ENCODE measurements around the gene IFIT3. TPM values are rescaled to one million over a fixed set of nuclear protein-coding genes. Genes with fewer than 3 reads are reported as not detected.
"Not testable (repeated sequence)": the region's sequence is repeated elsewhere in the genome, so short reads cannot be mapped to it uniquely, and the experiment has no call there.

IFIT3 gene
- total and polyA plus RNA-seq, 9 of the 15 experiments (the other 6 are each of a cell fraction or from before 2014, with no cell fraction given): 0.23 to 2.2 (median 0.77) TPM

DNA sequence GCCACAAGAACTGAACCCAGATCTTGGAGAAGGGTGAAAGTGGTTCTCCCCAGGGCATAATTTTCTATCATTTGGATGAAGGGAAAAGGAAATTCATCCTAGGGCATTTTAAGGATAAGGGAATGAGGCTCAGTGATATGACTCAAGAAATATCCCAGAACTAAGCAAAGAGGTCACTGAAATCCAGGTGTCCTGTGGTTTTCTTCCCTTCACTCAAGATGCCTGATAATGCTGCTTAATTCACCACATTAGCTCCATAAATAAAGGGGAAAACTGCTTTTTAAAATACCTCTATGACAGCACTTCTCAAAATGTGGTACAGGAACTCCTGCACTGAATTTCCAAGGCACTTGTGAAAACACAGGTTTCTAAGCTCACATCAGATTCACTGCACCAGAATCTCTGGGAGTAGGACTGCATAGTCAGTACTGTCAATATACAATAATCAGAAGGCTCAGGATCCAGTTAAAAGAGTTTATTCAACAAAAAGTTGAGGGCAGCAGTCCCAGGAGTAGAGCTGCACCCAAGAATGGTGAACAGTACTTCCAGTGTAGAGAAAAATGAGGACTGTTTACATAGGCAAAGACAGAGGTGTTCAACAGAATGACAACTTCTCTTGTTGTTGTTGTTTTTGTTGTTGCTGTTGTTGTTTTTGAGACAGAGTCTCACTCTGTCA, 2.9 kb downstream of the IFIT3 start (continued):
- TF ChIP-seq, protein P1, sequence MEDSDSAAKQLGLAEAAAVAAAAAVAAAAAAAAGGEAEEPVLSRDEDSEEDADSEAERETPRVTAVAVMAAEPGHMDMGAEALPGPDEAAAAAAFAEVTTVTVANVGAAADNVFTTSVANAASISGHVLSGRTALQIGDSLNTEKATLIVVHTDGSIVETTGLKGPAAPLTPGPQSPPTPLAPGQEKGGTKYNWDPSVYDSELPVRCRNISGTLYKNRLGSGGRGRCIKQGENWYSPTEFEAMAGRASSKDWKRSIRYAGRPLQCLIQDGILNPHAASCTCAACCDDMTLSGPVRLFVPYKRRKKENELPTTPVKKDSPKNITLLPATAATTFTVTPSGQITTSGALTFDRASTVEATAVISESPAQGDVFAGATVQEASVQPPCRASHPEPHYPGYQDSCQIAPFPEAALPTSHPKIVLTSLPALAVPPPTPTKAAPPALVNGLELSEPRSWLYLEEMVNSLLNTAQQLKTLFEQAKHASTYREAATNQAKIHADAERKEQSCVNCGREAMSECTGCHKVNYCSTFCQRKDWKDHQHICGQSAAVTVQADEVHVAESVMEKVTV (CRISPR knock-in tag; IDR thresholded peaks at IDR 0.05): no peak
- TF ChIP-seq GATA2 (CRISPR knock-in tag; IDR thresholded peaks at IDR 0.05) (no peak), RBM34 (IDR thresholded peaks at IDR 0.05; ENCODE audit: borderline replicate concordance, insufficient read depth, low read length) (no peak)

DNA sequence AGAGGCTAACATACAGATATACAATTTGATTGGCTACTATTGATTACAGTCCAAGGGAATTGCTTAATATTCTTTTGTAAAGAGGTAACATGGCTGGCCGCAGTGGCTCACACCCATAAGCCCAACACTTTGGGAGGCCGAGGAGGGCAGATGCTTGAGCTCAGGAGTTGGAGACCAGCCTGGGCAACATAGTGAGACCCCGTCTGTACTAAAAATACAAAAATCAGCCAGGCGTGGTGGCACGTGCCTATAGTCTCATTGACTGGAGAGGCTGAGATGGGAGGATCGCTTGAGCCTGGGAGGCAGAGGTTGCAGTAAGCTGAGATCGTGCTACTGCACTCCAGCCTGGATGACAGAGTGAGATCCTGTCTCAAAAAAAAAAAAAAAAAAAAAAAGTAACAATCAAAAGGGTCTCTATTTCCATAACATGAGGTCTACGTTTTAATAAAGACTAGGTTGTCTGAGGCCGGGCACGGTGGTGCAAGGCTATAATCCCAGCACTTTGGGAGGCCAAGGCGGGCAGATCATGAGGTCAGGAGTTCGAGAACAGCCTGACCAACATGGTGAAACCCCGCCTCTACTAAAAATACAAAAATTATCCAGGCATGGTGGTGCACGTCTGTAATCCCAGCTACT, 3.8 kb downstream of the IFIT3 start:
- intact Hi-C loops (cut with micrococcal nuclease); in situ Hi-C loops (cut with MboI); H3K4me3 ChIP-seq; H3K9me3 ChIP-seq (replicated peaks; ENCODE audit: control insufficient read depth, insufficient read depth, low read depth, low read length); H3K79me2 ChIP-seq (ENCODE audit: control insufficient read depth, insufficient read depth, low read length); CTCF ChIA-PET (ENCODE audit: low intra/inter-chr PET ratio); H4K20me1 ChIP-seq (replicated peaks; ENCODE audit: control insufficient read depth, insufficient read depth, low read length); BruUV-seq (replicated peaks); H3K27me3 ChIP-seq (ENCODE audit: control insufficient read depth in 2 of 2, insufficient read depth in 2 of 2, low read length in 2 of 2); DNase-seq (ENCODE audit: extremely low read depth in 1 of 4, low spot score in 3 of 4); ATAC-seq; H2AFZ ChIP-seq (ENCODE audit: low read depth, low read length); H3K27ac ChIP-seq (ENCODE audit: extremely low read depth, low read depth, low read length); H3K36me3 ChIP-seq (ENCODE audit: control insufficient read depth, insufficient read depth, low read length); H3K9me1 ChIP-seq (ENCODE audit: control insufficient read depth, insufficient read depth, low read length); FAIRE-seq; H3K4me1 ChIP-seq (replicated peaks in 1 of 2; ENCODE audit: control insufficient read depth in 2 of 2, insufficient read depth in 2 of 2, low read length in 2 of 2): not testable (repeated sequence)
- WGBS (ENCODE audit: insufficient coverage, low coverage, missing lambda C conversion rate): 65% methylated on average over 6 of the region's 14 CpGs
- Histone ChIP-seq H3K4me2 (ENCODE audit: insufficient read depth, low read length) (peak overlapping the region; percentile 33; the same call in 1 of the 2 replicates), H3K9ac (ENCODE audit: insufficient read depth in 1 of 2, low read depth in 2 of 2, low read length in 2 of 2) (peak overlapping the region in 1 of 2 experiments; percentile 38; a peak in 1 of 4 replicates)
- POLR2A ChIA-PET: interaction anchor here (1.1 kb wide), 1 partner anchor 9 kb away, joined by 4 read pairs; no protein-coding TSS in a partner anchor

Measured in K562 (cell line).